Measurements from ENCODE around the gene RGS10. TPM values are rescaled to one million over a fixed set of nuclear protein-coding genes. Genes with fewer than 3 reads are reported as not detected.
"Not testable (repeated sequence)": the region's sequence is repeated elsewhere in the genome, so short reads cannot be mapped to it uniquely, and the experiment has no call there.

The RGS10 gene
- polyA plus RNA-seq, 1 experiment, result 219 TPM

GRCh38 chr10:119567978-119568377, 25.5 kb upstream of the RGS10 start:
- ChIA-PET CTCF (no interaction called here), POLR2A (interaction anchor here (0.6 kb wide), 1 partner anchor 11 kb away, joined by 3 read pairs; no protein-coding TSS in a partner anchor)
- Histone ChIP-seq H3K4me3 (ENCODE audit: low read depth, low read length) (no peak overlapping the region), H3K27me3 (ENCODE audit: control insufficient read depth, insufficient read depth, low read length) (no peaks in the 10 kb centered on the region), H3K27ac (ENCODE audit: low read depth, low read length) (no peak overlapping the region), H3K9me3 (ENCODE audit: control insufficient read depth, insufficient read depth, low read length) (no peaks in the 10 kb centered on the region)
- no peak for TF ChIP-seq CTCF (IDR thresholded peaks at IDR 0.05; ENCODE audit: low read depth, low read length)
- DNase-seq (ENCODE audit: low read depth, low spot score), result no peak

- DNase-seq (ENCODE audit: low read depth, low spot score), result no peak
- ChIA-PET CTCF (no interaction called here), POLR2A (no interaction called here)
- no peak overlapping the region for H3K4me3 ChIP-seq (ENCODE audit: low read depth, low read length)
- H3K27ac ChIP-seq (ENCODE audit: low read depth, low read length), result no peak overlapping the region
- TF ChIP-seq CTCF (IDR thresholded peaks at IDR 0.05; ENCODE audit: low read depth, low read length), result no peak
- no peaks in the 10 kb centered on the region for H3K27me3 ChIP-seq (ENCODE audit: control insufficient read depth, insufficient read depth, low read length)
- H3K9me3 ChIP-seq (ENCODE audit: control insufficient read depth, insufficient read depth, low read length), result no peaks in the 10 kb centered on the region
Observed at GRCh38 chr10:119562097-119562496, 19.6 kb upstream of the RGS10 start.

GRCh38 chr10:119559511-119559910, 17.0 kb upstream of the RGS10 start:
- DNase-seq (ENCODE audit: low read depth, low spot score); POLR2A ChIA-PET; H3K27me3 ChIP-seq (ENCODE audit: control insufficient read depth, insufficient read depth, low read length); H3K9me3 ChIP-seq (ENCODE audit: control insufficient read depth, insufficient read depth, low read length); H3K27ac ChIP-seq (ENCODE audit: low read depth, low read length); H3K4me3 ChIP-seq (ENCODE audit: low read depth, low read length): not testable (repeated sequence)
- CTCF ChIA-PET, result interaction anchor here (0.6 kb wide), 1 partner anchor 350 kb away, joined by 4 read pairs; no protein-coding TSS in a partner anchor

- H3K27ac ChIP-seq (ENCODE audit: low read depth, low read length); H3K9me3 ChIP-seq (ENCODE audit: control insufficient read depth, insufficient read depth, low read length); H3K4me3 ChIP-seq (ENCODE audit: low read depth, low read length); H3K27me3 ChIP-seq (ENCODE audit: control insufficient read depth, insufficient read depth, low read length); DNase-seq (ENCODE audit: low read depth, low spot score); POLR2A ChIA-PET: not testable (repeated sequence)
- CTCF ChIA-PET, result interaction anchor here (1.2 kb wide), 1 partner anchor 358 kb away, joined by 3 read pairs; no protein-coding TSS in a partner anchor
Observed at GRCh38 chr10:119556081-119556480, 13.6 kb upstream of the RGS10 start.

GRCh38 chr10:119555178-119555784, 12.8 kb upstream of the RGS10 start:
- H3K27me3 ChIP-seq (ENCODE audit: control insufficient read depth, insufficient read depth, low read length), result peaks cover 2% of the 10 kb centered on the region
- no peak overlapping the region for H3K27ac ChIP-seq (ENCODE audit: low read depth, low read length)
- ChIA-PET CTCF (interaction anchor here (1.1 kb wide), 1 partner anchor 12 kb away, joined by 5 read pairs; no protein-coding TSS in a partner anchor), POLR2A (no interaction called here)
- TF ChIP-seq CTCF (IDR thresholded peaks at IDR 0.05; ENCODE audit: low read depth, low read length), result no peak
- no peak for DNase-seq (ENCODE audit: low read depth, low spot score)
- H3K9me3 ChIP-seq (ENCODE audit: control insufficient read depth, insufficient read depth, low read length), result no peaks in the 10 kb centered on the region
- H3K4me3 ChIP-seq (ENCODE audit: low read depth, low read length), result no peak overlapping the region

GRCh38 chr10:119550827-119551226, 8.3 kb upstream of the RGS10 start:
- ChIA-PET CTCF (no interaction called here), POLR2A (no interaction called here)
- no peak overlapping the region for H3K4me3 ChIP-seq (ENCODE audit: low read depth, low read length)

More at GRCh38 chr10:119550827-119551226, 8.3 kb upstream of the RGS10 start:
- no peak for TF ChIP-seq CTCF (IDR thresholded peaks at IDR 0.05; ENCODE audit: low read depth, low read length)
- Histone ChIP-seq H3K27me3 (ENCODE audit: control insufficient read depth, insufficient read depth, low read length) (peaks cover 7% of the 10 kb centered on the region), H3K9me3 (ENCODE audit: control insufficient read depth, insufficient read depth, low read length) (no peaks in the 10 kb centered on the region), H3K27ac (ENCODE audit: low read depth, low read length) (no peak overlapping the region)
- no peak for DNase-seq (ENCODE audit: low read depth, low spot score)
